Activated CD4-positive, alpha-beta T cell treated with anti-CD3 and anti-CD28 coated beads, Interleukin-2, amount 50 U/mL, for 48 hours (primary cell): ENCODE data around the gene IL2RA.

ENCODE experiments used
- DNase-seq, 2 experiments: peaks; one replicate each; pipeline ENCODE4 v3.0.0-alpha.2; 2020

Gene IL2RA

DNA sequence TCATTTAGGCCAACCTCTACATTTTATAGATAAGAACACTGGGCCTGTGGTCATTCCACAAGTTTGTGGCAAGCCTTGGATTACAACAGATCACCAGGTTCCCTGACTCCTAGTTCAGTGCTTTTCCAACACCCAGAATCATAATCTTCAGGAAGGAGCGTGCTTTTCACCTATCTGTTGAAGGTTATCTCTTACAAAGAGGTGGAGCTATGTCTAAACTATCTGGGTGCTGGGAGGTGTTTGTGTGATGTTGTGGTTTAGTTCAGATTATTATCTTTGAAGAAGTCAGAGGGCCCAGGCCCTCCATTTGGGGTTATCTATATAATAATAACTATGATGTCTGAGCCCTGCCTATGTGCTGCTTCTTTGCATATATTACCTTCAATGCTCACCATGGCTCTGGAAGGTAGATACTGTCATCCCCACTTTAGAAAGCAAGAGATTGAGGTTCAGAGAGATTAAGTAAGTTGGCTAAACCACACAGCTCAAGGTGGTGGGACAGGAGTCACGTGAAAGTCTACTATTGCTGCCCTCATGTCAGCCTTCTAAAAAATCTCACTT, 24.0 kb downstream of the IL2RA start:
- DNase-seq: peak in 1 of 2 experiments; percentile 10

DNA sequence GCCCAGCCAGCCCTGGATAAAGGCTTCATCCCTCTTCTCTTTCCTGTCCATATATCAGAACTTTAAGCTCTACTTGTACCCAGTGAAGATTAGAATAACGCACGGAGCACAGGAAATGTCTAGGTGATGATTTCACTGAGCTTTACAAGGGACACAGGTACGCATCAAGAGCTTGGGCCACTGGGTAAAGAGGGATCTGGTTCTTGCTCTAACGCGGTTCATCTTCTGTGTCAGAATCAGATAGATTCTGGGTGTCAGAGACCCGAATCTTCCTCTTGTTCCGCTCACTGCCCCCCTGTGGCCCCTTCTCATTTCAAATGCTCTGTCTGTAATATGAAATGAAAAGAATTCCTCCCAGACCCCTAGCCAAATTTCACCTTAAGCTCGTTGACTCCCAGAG, 24.7 kb downstream of the IL2RA start:
- peak; percentile 7 to 18 for DNase-seq

DNA sequence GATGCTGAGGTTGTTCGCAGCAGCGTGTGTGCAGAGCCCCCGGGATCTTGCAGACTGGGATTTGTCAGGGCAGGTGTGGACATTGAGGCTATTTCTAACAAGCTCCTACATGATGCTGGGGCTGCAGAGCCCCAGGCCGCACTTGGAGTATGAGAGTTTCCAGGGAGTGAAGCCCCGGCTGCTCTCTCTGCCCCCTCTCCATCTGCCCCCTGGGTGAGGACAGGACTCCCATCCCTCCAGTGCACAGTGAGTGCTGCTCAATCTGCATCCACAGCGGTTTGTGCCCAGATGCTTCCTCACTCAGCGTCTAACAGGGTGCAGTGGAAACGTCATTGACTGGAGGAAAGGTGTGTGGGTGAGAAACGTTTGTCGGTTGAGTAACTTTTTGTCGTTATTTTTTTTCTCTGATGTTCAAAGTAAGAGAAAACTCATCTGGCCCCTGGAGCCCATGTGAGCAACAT, 25.3 kb downstream of the IL2RA start:
- DNase-seq: peak; percentile 29 to 36

DNA sequence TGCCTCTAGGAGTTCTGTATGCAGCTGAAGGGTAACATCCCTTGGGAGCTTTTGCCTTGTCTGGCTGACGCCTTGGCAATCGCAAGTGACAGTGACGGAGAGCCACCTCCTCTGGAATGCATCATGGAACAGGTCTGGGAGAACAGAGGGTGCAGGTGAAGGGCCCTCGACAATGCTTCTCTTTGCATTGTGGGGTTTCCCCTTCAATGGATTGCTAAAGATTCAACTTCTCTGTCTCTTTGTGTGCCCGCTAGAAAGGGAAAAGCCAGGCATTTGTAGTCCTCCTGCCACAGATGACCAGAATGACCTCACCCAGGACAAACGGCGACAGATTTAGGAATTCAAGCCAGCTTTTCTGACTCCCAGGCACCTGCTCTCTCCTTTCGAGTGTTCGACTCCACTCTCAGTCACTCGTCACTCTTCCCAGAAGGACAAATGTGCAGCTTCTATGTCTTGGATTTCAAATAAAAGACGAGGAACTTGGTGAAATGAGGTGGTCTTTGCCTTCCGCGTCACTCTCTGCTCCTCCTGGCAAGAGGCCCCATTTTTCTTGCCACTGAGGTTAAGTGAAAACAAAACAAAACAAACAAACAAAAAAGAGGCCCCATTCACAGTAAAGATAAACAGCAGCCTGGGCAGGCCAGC, 26.1 kb downstream of the IL2RA start:
- DNase-seq: peak; percentile 9 to 21

DNA sequence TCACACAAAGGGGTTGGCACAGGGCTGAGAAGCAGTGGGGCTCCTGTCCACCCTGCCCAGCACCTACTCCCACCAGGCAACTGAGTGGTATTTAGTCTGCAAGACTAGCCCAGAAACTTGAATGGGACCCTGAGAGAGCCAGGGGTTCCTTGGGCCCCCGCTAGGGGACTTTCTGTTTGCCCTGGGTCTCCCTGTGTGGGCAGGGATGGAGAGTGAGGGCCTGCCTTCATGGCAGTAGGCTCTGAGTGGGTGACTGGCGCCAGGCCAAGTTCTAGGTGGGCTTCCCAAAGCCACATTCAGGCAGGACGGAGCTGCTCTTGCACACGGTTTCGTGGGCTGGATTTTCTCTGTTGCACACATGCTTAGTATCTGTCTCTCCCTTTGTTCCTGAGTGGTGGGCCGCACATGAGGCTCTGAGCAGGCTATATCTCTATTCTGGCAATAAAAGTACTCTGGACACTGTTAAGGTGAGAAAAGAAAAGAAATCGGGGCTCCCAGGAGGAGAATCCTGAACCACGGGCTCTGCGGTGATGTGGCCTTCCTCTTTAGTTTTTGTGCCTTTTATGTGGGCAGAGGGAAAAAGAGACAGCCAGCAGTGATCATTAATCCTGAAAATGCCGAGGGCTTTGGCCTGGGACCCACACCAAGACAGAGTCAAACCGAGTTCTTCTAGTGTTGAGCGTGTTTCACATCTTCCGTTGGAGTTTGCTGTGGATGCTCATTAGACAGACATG, 26.9 kb downstream of the IL2RA start:
- DNase-seq: peak; percentile 26

DNA sequence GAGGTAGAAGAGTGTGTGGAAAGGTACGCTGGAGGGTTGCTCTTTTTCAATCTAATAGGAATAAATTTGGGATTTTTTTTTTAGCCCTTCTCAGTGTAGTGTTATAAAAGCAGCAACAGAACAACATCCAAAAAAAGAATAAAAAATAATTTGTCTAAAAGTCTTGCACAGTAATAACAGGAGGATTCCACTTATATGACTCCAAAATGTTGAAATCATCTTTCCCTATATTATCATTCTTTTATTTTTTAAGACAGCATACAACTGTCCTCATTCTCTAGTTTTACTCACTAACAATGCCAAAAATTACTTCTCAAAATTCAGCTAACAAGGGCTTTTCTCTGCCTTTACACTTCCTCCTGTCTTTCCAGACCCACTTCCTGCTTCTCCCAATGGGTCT, 27.8 kb downstream of the IL2RA start:
- no peak for DNase-seq

DNA sequence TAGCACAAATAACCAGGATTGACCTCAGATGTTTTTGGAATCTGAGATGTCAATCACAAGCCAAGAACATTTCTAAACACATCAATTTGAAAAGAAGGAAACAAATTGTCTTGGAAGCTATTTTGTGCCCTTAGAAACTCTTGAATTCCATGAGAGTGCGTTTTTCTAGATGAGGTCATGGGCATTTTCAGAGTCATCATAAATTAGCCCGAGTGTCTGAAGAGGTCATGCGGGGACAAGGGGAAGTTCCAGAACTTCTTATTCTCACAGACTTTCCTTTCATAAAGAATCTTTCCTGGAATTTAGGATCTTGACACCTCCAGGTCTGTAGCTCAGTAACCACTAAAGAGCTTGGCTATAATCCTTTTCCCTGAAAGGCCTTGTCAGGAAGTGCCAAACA, 28.2 kb downstream of the IL2RA start:
- DNase-seq: peak in 1 of 2 experiments; percentile 2

DNA sequence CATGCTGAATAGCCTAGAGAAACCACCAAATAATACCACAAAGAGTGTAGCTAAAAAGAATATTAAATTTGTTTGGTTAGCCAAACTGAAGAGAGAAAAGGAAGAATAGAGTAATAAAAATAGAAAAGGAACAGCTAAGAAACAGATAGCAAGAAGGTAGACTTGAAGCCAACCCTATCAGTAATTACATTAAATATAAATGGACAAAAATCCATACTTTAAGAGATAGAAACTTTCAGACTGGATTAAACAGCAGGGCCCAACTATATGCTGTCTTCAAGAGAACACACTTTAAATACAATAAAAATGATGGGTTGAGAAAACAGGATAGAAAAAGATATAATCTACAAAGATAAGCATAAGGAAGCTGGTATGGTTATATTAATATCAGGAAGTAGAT, 31.2 kb downstream of the IL2RA start:
- no peak for DNase-seq

DNA sequence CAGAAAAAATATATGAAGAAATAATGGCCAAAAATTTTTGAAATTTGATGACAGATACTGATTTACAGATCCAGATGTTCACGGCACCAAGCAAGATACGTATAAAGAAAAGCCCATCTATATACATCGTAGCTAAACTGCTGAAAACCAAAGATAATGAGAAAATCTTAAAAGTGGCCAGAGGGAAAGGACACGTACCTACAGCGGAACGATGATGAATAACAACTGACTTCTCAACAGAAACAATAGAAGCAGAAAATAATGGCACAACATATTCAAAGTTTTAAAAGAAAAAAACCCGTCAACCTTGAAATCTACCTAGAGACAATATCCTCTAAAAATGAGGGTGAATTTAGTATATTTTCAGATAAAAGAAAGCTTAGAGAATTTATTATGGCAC, 31.9 kb downstream of the IL2RA start:
- no peak for DNase-seq

DNA sequence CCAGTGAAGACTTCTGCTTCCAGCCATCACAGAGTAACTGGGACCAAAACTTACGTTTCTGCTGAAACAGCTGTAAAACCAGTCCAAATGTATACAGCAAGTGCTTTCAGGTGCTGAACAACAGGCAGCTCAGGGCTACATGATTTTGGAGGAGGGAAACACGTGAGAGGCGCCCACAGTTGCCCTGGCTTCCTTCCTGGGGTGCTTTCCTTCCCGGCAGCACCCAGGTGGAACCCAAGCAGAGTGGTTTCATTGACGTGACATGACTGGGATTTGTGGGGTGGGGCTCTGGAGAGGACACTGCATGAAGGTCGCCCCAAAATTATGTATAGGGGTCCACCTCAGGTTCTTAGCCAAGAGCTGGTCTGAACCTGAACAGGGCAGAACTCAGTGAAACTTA, 34.2 kb downstream of the IL2RA start:
- DNase-seq: no peak

DNA sequence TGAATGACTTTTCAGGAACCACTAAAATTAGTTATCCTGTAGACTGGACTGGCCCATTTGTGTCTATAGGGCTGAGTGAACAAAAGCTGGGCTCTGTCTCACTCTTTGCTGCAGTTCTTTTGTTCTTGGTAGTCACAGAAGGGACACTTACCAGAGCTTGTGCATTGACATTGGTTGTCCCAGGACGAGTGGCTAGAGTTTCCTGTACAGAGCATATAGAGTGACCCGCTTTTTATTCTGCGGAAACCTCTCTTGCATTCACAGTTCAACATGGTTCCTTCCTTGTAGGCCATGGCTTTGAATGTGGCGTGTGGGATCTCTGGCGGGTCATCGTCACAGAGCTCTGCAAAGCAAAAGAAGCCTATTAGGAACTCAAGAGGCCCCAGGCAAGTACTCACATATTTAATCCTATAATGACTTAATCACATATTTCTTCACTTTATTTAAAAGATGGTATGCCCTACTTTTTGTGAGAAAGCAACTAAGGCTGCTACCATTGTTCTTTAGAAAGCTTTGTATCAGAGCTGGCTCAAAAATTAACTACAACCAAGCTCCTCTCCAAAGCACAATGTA, 36.4 kb downstream of the IL2RA start:
- DNase-seq: no peak

DNA sequence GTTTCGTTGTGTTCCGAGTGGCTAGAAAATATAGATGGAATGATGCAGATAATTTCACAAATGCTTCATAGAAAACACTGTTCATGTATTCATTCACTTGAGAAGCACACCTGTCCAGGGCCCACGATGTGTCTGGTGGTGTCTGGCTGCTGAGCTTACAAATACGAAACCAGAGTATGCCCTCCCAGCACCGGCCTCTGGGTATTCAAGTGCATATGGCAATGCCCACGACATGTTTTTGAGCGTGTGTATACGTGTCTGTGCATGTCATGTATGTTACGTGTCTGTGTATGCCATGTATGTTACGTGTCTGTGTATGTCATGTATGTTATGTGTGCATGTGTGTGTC, 37.9 kb downstream of the IL2RA start:
- DNase-seq: peak in 1 of 2 experiments; percentile 2

DNA sequence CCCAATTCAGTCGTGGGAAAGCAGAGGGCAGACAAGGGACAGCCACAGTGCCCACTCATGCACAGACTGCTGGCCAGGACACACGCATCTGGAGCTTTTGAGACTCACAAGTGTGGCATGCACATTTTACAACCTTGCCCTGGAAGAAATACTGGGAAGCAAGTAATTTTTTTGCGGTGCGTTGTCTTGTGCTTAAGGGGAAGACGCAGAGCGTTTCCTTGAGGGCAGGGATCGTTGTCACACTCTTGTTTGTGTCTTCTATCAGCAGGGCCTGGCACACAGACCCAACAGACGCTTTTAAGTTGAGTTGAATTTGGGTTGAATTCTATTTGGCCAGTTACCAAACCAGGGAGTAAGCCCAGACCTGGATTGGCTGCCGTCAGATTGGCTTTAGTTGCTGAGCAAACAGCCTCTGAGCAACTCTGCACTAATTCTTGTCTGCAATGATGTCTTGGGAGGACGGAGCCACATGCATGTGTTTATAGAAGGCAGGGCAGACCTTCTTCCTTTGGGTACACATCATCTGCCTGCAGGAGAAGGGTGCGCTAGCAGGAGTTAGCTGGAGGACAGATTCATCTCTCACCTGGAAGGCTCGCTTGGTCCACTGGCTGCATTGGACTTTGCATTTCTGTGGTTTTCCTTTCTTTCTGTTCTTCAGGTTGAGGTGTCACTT, 38.4 kb downstream of the IL2RA start:
- DNase-seq: peak in 1 of 2 experiments; percentile 4

DNA sequence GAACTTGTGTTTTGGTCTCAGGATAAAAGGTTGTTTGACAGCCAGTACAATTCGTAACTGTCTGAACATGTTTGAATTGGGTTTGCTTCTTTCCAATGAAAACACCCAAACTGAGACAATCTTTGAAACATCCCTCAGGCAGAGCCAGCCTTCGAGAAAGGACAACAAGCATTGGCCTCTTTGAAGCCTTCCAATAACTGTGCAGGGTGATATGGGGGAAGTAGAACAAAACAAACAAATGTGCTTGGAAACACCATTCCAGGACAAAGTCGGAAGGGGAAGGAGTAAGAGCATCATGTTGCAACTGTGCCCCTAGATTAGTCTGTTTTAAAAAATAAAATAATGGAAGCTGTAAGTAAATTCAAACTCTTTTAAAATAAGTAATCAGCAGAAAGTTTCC, 39.5 kb downstream of the IL2RA start:
- no peak for DNase-seq

DNA sequence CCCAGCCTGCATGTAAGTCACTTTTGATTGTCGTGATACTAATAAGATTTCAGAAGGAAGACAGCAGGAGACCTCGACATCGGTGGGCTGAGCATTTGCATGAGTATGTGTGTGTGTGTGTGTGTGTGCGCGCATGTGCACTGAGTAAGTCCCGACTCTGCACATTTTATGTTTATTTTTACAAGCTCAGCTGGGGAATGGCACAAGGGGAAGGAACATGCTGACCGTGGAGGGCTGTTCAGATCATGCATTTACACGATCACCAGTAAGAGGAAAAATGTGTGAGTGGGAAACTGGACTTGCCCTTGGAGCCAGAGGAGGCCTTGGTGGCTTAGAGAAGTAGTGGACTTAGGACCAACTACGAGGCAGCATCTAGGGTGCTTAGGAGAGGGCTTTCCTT, 41.3 kb downstream of the IL2RA start:
- no peak for DNase-seq

DNA sequence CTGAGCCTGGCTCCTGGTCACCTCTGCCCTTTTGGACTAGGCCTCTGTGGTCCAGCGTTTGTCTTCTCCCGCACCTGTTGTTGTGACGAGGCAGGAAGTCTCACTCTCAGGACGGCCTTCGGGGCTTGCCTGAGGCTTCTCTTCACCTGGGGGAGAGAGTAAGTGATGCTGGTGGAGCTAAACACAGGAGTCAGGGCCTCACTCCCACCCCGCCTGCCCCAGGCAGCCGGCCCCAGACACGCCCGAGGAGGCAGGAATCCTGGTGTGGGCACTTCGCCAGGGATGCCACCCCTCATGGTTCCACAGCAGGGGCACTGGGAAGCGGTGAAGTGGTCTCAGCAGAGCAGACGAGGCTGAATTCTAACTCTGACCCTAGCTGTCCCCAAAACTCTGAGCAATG, 42.4 kb downstream of the IL2RA start:
- DNase-seq: no peak

DNA sequence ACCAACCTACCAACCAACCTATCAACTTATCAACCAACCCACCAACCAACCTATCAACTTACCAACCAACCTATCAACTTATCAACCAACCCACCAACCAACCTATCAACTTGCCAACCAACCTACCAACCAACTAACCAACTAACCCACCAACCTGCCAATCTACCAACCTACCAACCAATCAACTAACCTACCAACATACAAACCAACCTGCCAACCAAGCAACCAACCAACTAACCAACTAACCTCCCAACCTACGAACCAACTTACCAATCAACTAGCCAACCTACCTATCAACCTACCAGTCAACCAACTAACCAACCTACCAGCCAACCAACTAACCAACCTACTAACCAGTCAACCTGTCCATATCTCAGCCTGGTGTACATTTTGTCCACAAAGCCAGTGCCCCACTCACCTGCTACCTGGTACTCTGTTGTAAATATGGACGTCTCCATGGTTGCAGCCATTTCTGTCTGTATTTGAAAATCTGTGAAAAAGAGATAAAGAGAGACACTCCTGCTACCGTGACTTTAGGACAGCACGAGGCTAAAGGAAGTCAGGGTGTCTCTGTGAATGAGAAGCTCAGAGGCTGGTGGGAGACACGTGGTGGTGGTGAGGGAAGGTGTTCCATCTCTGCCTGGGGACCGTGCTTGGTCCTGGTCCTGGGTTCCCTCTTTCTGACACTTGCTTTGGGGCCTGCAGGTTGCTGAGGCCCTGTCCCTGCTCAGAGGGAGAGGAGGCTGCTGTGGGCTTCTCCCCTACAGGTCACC, 43.0 kb downstream of the IL2RA start:
- DNase-seq: no peak

DNA sequence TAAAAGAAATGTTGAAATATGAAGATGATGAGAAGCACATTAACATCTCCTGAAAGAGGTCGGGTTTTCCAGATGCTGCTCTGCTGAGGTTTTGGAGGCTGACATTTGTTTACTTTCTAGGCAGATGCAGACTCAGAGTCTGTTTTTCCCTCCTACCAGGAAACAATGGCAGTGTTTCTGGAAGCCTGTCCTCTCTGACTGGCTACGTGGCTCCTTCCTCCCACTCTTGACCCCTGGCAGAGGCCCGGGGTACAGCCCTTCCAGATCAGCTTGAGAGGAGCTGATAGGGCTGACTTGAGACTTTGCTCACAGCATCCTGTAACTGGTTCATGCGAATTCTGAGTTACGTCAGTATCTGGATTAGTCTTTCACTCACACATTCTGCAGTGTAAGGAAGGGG, 43.7 kb downstream of the IL2RA start:
- no peak for DNase-seq

DNA sequence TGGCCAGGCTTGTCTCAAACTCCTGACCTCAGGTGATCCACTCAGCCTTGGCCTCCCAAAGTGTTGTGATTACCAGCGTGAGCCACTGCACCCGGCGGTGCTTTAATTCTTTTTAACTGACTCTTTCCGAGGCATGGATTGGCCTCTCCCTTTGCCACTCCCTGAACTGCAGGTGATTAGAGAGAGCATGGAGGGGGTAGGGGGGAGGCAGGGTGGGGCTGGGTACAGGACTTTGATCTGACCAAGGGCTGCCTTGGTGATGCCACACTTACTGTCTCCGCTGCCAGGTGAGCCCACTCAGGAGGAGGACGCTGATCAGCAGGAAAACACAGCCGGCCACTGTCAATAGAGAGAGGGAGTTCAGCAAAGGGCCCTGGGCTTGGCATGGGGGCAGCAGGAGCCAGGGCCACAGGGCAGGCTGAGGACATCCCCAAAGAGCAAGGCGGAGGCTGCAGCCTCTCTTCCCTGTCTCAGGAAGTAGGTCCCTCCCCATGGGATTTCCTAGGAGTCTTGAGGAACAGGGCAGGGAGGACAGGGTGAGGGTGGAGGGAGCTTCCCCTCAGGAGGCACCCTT, 44.3 kb downstream of the IL2RA start:
- no peak for DNase-seq

DNA sequence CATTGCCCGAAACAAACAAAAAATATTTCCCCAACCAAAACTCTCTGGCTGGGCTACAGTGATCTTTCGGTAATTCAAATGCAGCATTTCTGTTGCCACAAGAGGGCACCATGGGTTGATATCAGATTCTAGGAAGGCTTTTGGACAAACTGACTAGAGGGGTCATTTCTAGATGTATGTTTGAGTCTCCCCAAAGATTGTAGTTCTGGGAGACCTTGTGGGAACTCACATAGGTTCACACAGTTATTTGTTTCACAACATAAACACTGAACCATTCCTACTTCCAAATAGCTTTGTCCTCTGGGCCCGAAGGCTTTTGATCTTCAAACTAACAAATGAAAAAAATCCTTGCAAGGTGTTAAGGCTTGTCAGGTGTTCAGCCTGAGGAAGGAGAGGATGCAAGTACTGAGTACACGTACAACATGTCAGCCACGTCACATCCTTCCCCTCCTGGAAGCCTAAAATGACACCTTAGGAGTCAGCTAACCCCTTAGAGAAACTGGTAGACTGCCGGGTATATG, 47.9 kb downstream of the IL2RA start:
- peak in 1 of 2 experiments; percentile 67 for DNase-seq

DNA sequence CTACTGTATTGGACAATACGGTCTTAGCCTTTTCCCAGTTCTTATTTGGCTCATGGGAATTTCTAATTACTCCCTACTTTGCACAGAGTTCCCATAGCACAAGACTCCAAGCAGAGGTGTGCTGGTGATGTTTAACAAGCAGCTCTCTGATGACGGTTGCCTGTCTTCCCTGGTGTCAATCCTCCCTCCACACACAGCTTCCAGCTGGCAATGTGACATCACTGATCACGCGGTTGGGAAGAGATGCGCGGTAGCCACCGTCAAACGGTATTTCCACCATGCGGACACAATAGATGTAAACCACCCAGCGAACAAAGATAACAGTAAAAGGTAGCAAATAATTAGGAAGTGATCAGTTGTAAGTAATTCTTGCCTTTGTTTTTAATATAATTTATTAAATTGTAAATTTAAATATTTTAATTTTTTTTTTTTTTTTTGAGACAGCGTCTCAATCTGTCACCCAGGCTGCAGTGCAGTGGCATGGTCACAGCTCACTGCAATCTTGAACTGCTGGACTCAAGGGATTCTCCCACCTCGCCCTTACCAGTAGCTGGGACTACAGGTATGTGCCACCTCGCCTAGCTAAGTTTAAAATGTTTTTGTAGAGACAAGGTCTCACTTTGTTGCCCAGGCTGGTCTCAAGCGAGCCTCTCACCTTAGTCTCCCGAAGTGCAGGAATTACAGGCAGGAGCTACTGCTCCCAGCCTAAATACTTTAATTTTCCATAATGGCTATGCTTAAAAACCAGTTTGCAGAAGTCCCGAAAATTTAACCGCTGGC, 48.6 kb downstream of the IL2RA start:
- no peak for DNase-seq
